WTC11 (cell line): Measurements from ENCODE around the gene PTPRK. TPM values are rescaled to one million over a fixed set of nuclear protein-coding genes. Genes with fewer than 3 reads are reported as not detected.

ENCODE experiments used
- ATAC-seq: fragments of 200-7000 bp; cut with Tn5 transposase; 2 replicates; pipeline ENCODE4 v1.10.0; 2021; ENCODE audit warnings: mild to moderate bottlenecking, moderate library complexity
- CTCF ChIA-PET: fragments of 300-600 bp; sonication (Branson Sonifier 250); formaldehyde crosslinking; loops from one replicate; lab custom pipeline; 2021; ENCODE audit warnings: antibody characterized with exemption; lab: Charles Lee
- POLR2A ChIA-PET: fragments of 350-600 bp; sonication (Branson Sonifier 250); formaldehyde crosslinking; loops from one replicate; lab custom pipeline; 2021; ENCODE audit warnings: antibody characterized with exemption; lab: Charles Lee
- DNase-seq: peaks from one replicate; pipeline ENCODE4 v3.0.0; 2021; ENCODE audit warnings: low spot score
- H3K27ac Mint-ChIP-seq: 2 replicates; pipeline ENCODE4 v1.8.0; 2021; ENCODE audit warnings: mixed read lengths
- H3K27me3 Mint-ChIP-seq: 2 replicates; pipeline ENCODE4 v1.8.0; 2021; ENCODE audit warnings: low read depth, mild to moderate bottlenecking, moderate library complexity, mixed read lengths
- H3K36me3 Mint-ChIP-seq: 2 replicates; pipeline ENCODE4 v1.8.0; 2021; ENCODE audit warnings: mixed read lengths
- H3K4me1 Mint-ChIP-seq: 2 replicates; pipeline ENCODE4 v1.8.0; 2022; ENCODE audit warnings: mixed read lengths
- H3K4me3 Mint-ChIP-seq: 2 replicates; pipeline ENCODE4 v1.8.0; 2021; ENCODE audit warnings: mild to moderate bottlenecking, moderate library complexity, mixed read lengths
- H3K9me3 Mint-ChIP-seq: 2 replicates; pipeline ENCODE4 v1.8.0; 2021; ENCODE audit warnings: mixed read lengths
- AFF4 ChIP-seq: sonication (generic); formaldehyde crosslinking; IDR thresholded peaks from 2 replicates; pipeline ENCODE4 v1.8.1; 2023; ENCODE audit warnings: mild to moderate bottlenecking, missing genetic modification reagents, borderline replicate concordance
- AR ChIP-seq: fragments of 250-450 bp; sonication (Bioruptor Pico); IDR thresholded peaks from 2 replicates; pipeline ENCODE4 v1.9.0; 2021; ENCODE audit warnings: mild to moderate bottlenecking
- E2F1 ChIP-seq: sonication (generic); formaldehyde crosslinking; IDR thresholded peaks from 2 replicates; pipeline ENCODE4 v1.8.0; 2022; ENCODE audit warnings: mild to moderate bottlenecking, missing genetic modification reagents
- ELF4 ChIP-seq: sonication (generic); formaldehyde crosslinking; IDR thresholded peaks from 2 replicates; pipeline ENCODE4 v1.8.1; 2022; ENCODE audit warnings: low read depth, mild to moderate bottlenecking, moderate library complexity, missing genetic modification reagents
- FOXP1 ChIP-seq: sonication (generic); formaldehyde crosslinking; IDR thresholded peaks from 2 replicates; pipeline ENCODE4 v1.8.0; 2022; ENCODE audit warnings: missing genetic modification reagents, mild to moderate bottlenecking, moderate library complexity, borderline replicate concordance
- MAX ChIP-seq: sonication (generic); formaldehyde crosslinking; IDR thresholded peaks from 2 replicates; pipeline ENCODE4 v1.8.0; 2022; ENCODE audit warnings: mild to moderate bottlenecking, missing genetic modification reagents
- PREB ChIP-seq: sonication (generic); formaldehyde crosslinking; IDR thresholded peaks from 2 replicates; pipeline ENCODE4 v1.8.1; 2022; ENCODE audit warnings: mild to moderate bottlenecking, missing genetic modification reagents, moderate library complexity, borderline replicate concordance
- ZBTB21 ChIP-seq: sonication (generic); formaldehyde crosslinking; IDR thresholded peaks from 2 replicates; pipeline ENCODE4 v1.8.1; 2023; ENCODE audit warnings: mild to moderate bottlenecking, missing genetic modification reagents, borderline replicate concordance
- ZNF138 ChIP-seq: sonication (generic); formaldehyde crosslinking; conservative IDR thresholded peaks from 2 replicates; pipeline ENCODE4 v1.8.1; 2022; ENCODE audit warnings: mild to moderate bottlenecking, moderate library complexity, missing genetic modification reagents
- ZNF219 ChIP-seq: sonication (generic); formaldehyde crosslinking; IDR thresholded peaks from 2 replicates; pipeline ENCODE4 v1.8.0; 2023; ENCODE audit warnings: missing genetic modification reagents, mild to moderate bottlenecking, borderline replicate concordance
- ZNF281 ChIP-seq: sonication (generic); formaldehyde crosslinking; IDR thresholded peaks from 2 replicates; pipeline ENCODE4 v1.8.0; 2023; ENCODE audit warnings: mild to moderate bottlenecking, missing genetic modification reagents
- total RNA-seq: library from RNA; stranded (reverse); gene quantifications from 3 replicates; pipeline ENCODE4 v1.2.3, GENCODE V29; 2021

PTPRK gene
- total RNA-seq, 1 experiment from 2014 or later = 44.8 TPM

- TF ChIP-seq AR (CRISPR knock-in tag) (no peak), ZNF281 (CRISPR knock-in tag) (no peak), FOXP1 (no peak), ZNF219 (no peak)
Observed at GRCh38 chr6:127971945-127972391, 548.4 kb downstream of the PTPRK start (continued).

- Mint-ChIP-seq H3K27ac (no peak overlapping the region), H3K4me3 (no peak overlapping the region)
- TF ChIP-seq PREB (CRISPR knock-in tag) (no peak), ELF4 (CRISPR knock-in tag) (no peak), MAX (CRISPR knock-in tag) (no peak), E2F1 (CRISPR knock-in tag) (no peak), AFF4 (CRISPR knock-in tag) (no peak), ZBTB21 (no peak), ZNF138 (CRISPR knock-in tag) (no peak)
- TF ChIP-seq, all 79 proteins: peak for 0
- Mint-ChIP-seq H3K27me3 (no peaks in the 10 kb centered on the region), H3K36me3 (peaks cover 14% of the 10 kb centered on the region), H3K4me1 (no peaks in the 10 kb centered on the region), H3K9me3 (peaks cover 5% of the 10 kb centered on the region)
- no peak for ATAC-seq
- POLR2A ChIA-PET = no interaction called here
- CTCF ChIA-PET = no interaction called here
- no peak for DNase-seq
Observed at GRCh38 chr6:127971386-127971785, 549.0 kb downstream of the PTPRK start.
